ENCODE results near the gene GPR150. TPM values are rescaled to one million over a fixed set of nuclear protein-coding genes. Genes with fewer than 3 reads are reported as not detected.

GPR150 gene
- total RNA-seq, 1 experiment from 2014 or later = 0.34 TPM

DNA sequence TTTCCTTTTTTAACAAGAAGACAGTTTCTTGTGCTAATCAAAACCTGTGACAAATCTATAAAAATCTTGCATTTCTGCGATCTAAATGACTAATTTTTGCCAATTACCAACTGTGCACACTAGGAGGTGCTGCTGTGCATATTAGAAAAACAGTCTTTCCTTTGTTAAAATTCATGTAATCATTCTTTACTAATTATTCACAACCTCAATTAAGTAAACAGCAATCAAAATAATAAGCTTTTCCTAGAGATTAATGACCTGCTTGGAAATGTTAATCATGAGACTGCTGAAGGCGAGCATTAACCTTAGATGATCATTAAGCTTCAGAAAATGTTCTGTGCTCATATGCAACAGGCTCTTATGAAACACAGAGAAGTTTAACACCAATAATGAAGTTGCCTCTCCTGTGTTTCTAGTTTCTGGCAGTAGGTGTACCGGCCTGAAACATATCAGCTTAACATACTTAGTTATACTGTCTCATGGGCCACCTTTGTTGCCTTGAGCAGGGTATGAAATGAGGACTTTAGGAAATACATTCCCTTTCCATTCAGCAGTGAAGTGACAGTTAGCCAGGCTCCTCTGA lies 44.4 kb downstream of the GPR150 start:
- Histone ChIP-seq H3K27ac (ENCODE audit: low read length) (no peak overlapping the region), H4K20me1 (ENCODE audit: insufficient read depth, low read depth, low read length) (no peaks in the 10 kb centered on the region), H3K4me3 (ENCODE audit: low read length) (no peak overlapping the region), H3K4me1 (ENCODE audit: low read length) (no peaks in the 10 kb centered on the region), H3K27me3 (ENCODE audit: low read length) (no peaks in the 10 kb centered on the region), H2AFZ (ENCODE audit: low read length) (no peak overlapping the region), H3K9me3 (ENCODE audit: low read length) (no peaks in the 10 kb centered on the region), H3K36me3 (ENCODE audit: insufficient read depth, low read length) (no peaks in the 10 kb centered on the region), H3K4me2 (ENCODE audit: low read depth, low read length, poor library complexity, severe bottlenecking) (no peak overlapping the region), H3K9me2 (replicated peaks; ENCODE audit: insufficient read depth, low read length) (no peaks in the 10 kb centered on the region), H3K79me2 (ENCODE audit: low read length) (no peaks in the 10 kb centered on the region), H3K9ac (ENCODE audit: low read length) (no peak overlapping the region)
- peak; percentile 63 for DNase-seq

DNA sequence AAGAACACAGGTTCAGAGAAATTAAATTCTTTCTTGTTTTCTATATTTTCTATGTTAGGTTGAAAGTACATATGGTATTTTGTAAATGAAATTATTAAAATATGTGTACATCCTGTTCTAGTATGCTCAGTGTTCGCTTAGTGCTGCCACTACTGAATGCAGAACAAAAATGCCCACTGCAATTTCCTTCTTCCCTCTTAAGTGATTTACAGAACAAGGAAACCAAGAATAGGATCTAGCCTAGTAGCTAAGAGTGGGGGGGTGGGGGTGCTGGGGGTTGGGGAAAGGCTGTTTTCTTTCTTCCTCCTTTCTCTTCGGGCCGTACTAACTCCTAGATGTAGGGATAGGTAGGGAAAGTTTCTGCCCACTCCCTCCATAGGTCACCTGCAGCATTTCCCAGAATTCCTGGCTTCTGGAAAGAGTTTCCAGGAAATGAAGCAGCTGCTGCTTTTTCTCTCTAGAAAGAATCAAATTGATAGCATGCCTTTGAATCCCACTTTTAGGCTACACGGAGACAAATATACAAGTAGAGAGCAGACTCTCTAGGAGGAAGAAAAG lies 47.3 kb downstream of the GPR150 start:
- Histone ChIP-seq H3K4me3 (ENCODE audit: low read length) (no peak overlapping the region), H3K9me2 (replicated peaks; ENCODE audit: insufficient read depth, low read length) (no peaks in the 10 kb centered on the region), H3K4me2 (ENCODE audit: low read depth, low read length, poor library complexity, severe bottlenecking) (no peak overlapping the region), H3K36me3 (ENCODE audit: insufficient read depth, low read length) (no peaks in the 10 kb centered on the region), H4K20me1 (ENCODE audit: insufficient read depth, low read depth, low read length) (no peaks in the 10 kb centered on the region), H3K27me3 (ENCODE audit: low read length) (no peaks in the 10 kb centered on the region), H2AFZ (ENCODE audit: low read length) (no peak overlapping the region), H3K79me2 (ENCODE audit: low read length) (no peaks in the 10 kb centered on the region), H3K27ac (ENCODE audit: low read length) (no peak overlapping the region), H3K9me3 (ENCODE audit: low read length) (no peaks in the 10 kb centered on the region), H3K4me1 (ENCODE audit: low read length) (no peaks in the 10 kb centered on the region), H3K9ac (ENCODE audit: low read length) (no peak overlapping the region)
- no peak for DNase-seq

DNA sequence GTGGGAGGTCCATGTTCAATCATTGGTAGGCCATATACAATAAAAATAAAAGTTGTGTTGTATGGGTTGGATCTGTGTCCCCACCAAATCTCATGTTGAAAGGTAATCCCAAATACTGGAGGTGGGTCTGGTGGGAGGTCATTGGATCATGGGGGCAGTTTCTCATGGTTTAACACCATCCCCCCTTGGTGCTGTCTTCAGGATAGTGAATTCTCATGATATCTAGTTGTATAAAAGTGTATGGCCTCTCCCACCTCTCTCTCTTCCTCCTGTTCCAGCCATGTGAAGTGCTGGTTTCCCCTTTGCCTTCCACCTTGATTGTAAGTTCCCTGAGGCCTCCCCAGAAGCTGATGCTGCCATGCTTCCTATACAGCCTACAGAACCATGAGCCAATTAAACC lies 47.8 kb downstream of the GPR150 start:
- Histone ChIP-seq H4K20me1 (ENCODE audit: insufficient read depth, low read depth, low read length) (no peaks in the 10 kb centered on the region), H3K9ac (ENCODE audit: low read length) (no peak overlapping the region), H3K4me2 (ENCODE audit: low read depth, low read length, poor library complexity, severe bottlenecking) (no peak overlapping the region), H3K27ac (ENCODE audit: low read length) (no peak overlapping the region), H3K4me1 (ENCODE audit: low read length) (no peaks in the 10 kb centered on the region), H3K36me3 (ENCODE audit: insufficient read depth, low read length) (no peaks in the 10 kb centered on the region), H3K9me3 (ENCODE audit: low read length) (no peaks in the 10 kb centered on the region), H3K27me3 (ENCODE audit: low read length) (no peaks in the 10 kb centered on the region), H2AFZ (ENCODE audit: low read length) (no peak overlapping the region), H3K79me2 (ENCODE audit: low read length) (no peaks in the 10 kb centered on the region), H3K9me2 (replicated peaks; ENCODE audit: insufficient read depth, low read length) (no peaks in the 10 kb centered on the region), H3K4me3 (ENCODE audit: low read length) (no peak overlapping the region)
- DNase-seq = no peak

DNA sequence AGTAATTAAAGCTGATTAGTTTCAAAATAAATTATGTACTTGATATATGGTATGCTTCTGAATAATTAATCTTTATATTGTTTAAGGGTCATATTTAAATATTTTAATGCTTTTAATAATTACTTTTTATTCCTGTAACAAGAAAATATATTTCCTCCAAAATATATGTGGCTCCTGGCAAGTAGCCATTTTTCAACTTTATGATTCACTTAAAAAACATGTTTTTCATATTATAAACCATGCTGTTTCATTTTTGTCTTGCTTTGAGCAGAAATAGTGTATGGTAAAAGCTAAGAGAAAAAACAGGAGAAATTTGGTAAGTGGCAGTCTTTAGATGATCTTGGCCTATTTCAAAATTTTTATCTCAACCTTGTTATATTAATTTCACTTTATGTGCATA lies 48.3 kb downstream of the GPR150 start:
- Histone ChIP-seq H3K9me3 (ENCODE audit: low read length) (no peaks in the 10 kb centered on the region), H3K9ac (ENCODE audit: low read length) (no peak overlapping the region), H3K27ac (ENCODE audit: low read length) (no peak overlapping the region), H3K4me2 (ENCODE audit: low read depth, low read length, poor library complexity, severe bottlenecking) (no peak overlapping the region), H3K36me3 (ENCODE audit: insufficient read depth, low read length) (no peaks in the 10 kb centered on the region), H3K27me3 (ENCODE audit: low read length) (no peaks in the 10 kb centered on the region), H3K4me1 (ENCODE audit: low read length) (no peaks in the 10 kb centered on the region), H3K79me2 (ENCODE audit: low read length) (no peaks in the 10 kb centered on the region), H2AFZ (ENCODE audit: low read length) (no peak overlapping the region), H3K9me2 (replicated peaks; ENCODE audit: insufficient read depth, low read length) (no peaks in the 10 kb centered on the region), H3K4me3 (ENCODE audit: low read length) (no peak overlapping the region), H4K20me1 (ENCODE audit: insufficient read depth, low read depth, low read length) (no peaks in the 10 kb centered on the region)
- no peak for DNase-seq

DNA sequence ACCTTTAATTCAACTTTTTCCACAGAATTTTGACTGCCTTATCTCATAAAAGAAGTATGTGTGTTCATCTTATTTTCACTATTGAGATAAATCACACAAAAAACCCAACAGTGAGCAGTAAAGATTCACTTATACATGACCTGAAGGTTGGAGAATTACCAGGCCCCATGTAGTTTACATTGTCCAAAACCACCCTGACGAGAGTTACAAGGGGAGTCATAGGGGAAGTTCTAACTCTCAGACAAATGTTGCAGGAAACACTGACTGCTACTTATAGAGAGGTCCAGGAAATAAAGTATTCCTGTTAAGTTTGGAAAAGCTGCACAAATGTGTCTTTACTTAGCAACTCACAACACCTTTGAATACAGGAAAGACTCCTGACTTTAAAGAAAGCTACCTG lies 48.8 kb downstream of the GPR150 start:
- no peaks in the 10 kb centered on the region for H3K9me2 ChIP-seq (replicated peaks; ENCODE audit: insufficient read depth, low read length)
- no peak for DNase-seq
- H3K36me3 ChIP-seq (ENCODE audit: insufficient read depth, low read length) = no peaks in the 10 kb centered on the region
- no peaks in the 10 kb centered on the region for H3K79me2 ChIP-seq (ENCODE audit: low read length)
- H3K4me2 ChIP-seq (ENCODE audit: low read depth, low read length, poor library complexity, severe bottlenecking) = no peak overlapping the region
- H3K27ac ChIP-seq (ENCODE audit: low read length) = no peak overlapping the region
- no peak overlapping the region for H3K4me3 ChIP-seq (ENCODE audit: low read length)
- H4K20me1 ChIP-seq (ENCODE audit: insufficient read depth, low read depth, low read length) = no peaks in the 10 kb centered on the region
- H2AFZ ChIP-seq (ENCODE audit: low read length) = no peak overlapping the region
- no peaks in the 10 kb centered on the region for H3K9me3 ChIP-seq (ENCODE audit: low read length)
- H3K4me1 ChIP-seq (ENCODE audit: low read length) = no peaks in the 10 kb centered on the region
- no peak overlapping the region for H3K9ac ChIP-seq (ENCODE audit: low read length)
- no peaks in the 10 kb centered on the region for H3K27me3 ChIP-seq (ENCODE audit: low read length)

DNA sequence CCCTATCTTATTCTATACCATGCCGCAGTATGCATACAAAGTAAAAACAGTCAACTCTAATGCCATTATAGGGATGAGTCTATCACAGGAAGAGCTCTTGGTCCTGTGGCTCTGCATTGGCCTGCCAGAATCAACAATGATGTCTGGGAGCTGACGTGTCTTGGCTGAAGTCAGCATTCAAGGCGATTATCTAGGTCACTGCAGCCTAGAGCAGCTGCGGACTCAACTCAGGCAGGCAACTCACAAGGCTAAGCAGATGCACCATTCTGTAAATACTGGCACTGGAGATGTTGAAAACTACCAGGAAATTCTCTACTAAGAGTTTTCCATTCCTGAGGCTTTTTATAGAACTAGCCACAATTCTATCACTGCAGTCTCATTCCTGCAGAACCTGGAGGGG lies 49.7 kb downstream of the GPR150 start:
- Histone ChIP-seq H3K9ac (ENCODE audit: low read length) (no peak overlapping the region), H4K20me1 (ENCODE audit: insufficient read depth, low read depth, low read length) (no peaks in the 10 kb centered on the region), H3K27me3 (ENCODE audit: low read length) (no peaks in the 10 kb centered on the region), H3K36me3 (ENCODE audit: insufficient read depth, low read length) (no peaks in the 10 kb centered on the region), H3K9me2 (replicated peaks; ENCODE audit: insufficient read depth, low read length) (no peaks in the 10 kb centered on the region), H3K9me3 (ENCODE audit: low read length) (no peaks in the 10 kb centered on the region), H3K4me3 (ENCODE audit: low read length) (no peak overlapping the region), H3K4me2 (ENCODE audit: low read depth, low read length, poor library complexity, severe bottlenecking) (no peak overlapping the region), H3K27ac (ENCODE audit: low read length) (no peak overlapping the region), H3K4me1 (ENCODE audit: low read length) (no peaks in the 10 kb centered on the region), H2AFZ (ENCODE audit: low read length) (no peak overlapping the region), H3K79me2 (ENCODE audit: low read length) (no peaks in the 10 kb centered on the region)
- no peak for DNase-seq

DNA sequence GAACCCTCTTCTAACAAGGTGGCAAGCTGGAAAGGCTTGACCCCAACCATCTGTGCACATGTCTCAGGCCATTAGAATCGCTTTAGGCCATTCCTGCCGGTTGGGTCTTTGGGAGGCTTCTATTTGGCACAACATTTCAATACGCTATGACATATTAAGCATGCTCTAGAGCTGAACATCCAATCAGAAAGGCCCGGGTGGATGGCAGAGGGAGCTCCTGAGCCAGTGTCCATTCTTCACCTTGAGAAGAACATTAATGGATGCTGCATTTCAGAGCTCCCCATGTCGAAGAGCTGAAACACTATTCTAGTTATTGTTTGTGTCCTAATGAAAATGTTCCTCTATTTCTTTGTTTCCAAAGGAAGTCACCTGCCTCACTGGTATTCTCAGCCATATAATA lies 50.1 kb downstream of the GPR150 start:
- no peaks in the 10 kb centered on the region for H3K36me3 ChIP-seq (ENCODE audit: insufficient read depth, low read length)
- no peak overlapping the region for H3K4me3 ChIP-seq (ENCODE audit: low read length)
- H3K9me3 ChIP-seq (ENCODE audit: low read length) = no peaks in the 10 kb centered on the region
- H3K9me2 ChIP-seq (replicated peaks; ENCODE audit: insufficient read depth, low read length) = no peaks in the 10 kb centered on the region
- no peak overlapping the region for H3K27ac ChIP-seq (ENCODE audit: low read length)
- no peaks in the 10 kb centered on the region for H3K4me1 ChIP-seq (ENCODE audit: low read length)
- no peak overlapping the region for H3K4me2 ChIP-seq (ENCODE audit: low read depth, low read length, poor library complexity, severe bottlenecking)
- H3K79me2 ChIP-seq (ENCODE audit: low read length) = no peaks in the 10 kb centered on the region
- no peak for DNase-seq
- H3K27me3 ChIP-seq (ENCODE audit: low read length) = no peaks in the 10 kb centered on the region
- H3K9ac ChIP-seq (ENCODE audit: low read length) = no peak overlapping the region
- no peaks in the 10 kb centered on the region for H4K20me1 ChIP-seq (ENCODE audit: insufficient read depth, low read depth, low read length)
- H2AFZ ChIP-seq (ENCODE audit: low read length) = no peak overlapping the region

DNA sequence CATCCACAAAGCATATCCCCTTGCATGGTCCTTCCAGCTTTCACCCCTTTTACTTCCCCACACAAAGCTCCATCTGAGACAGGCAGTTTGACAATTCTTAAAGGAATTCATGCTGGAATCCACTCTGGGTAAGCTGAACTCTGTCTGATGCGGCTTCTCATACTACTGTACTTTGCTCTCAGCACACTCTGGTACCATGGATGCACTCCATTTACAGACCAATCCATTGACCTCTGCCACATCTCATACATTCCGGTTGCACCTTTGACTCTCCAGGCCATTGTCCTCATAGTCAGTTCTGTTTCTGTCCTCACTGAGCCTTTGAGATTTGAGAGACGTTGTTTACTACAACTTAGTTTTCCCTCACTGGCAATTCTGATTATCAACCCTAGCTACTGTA lies 50.7 kb downstream of the GPR150 start:
- no peaks in the 10 kb centered on the region for H4K20me1 ChIP-seq (ENCODE audit: insufficient read depth, low read depth, low read length)

More for the DNA sequence above, 50.7 kb downstream of the GPR150 start:
- no peaks in the 10 kb centered on the region for H3K4me1 ChIP-seq (ENCODE audit: low read length)
- no peaks in the 10 kb centered on the region for H3K9me2 ChIP-seq (replicated peaks; ENCODE audit: insufficient read depth, low read length)
- H3K9me3 ChIP-seq (ENCODE audit: low read length) = no peaks in the 10 kb centered on the region
- H2AFZ ChIP-seq (ENCODE audit: low read length) = no peak overlapping the region
- no peak overlapping the region for H3K4me3 ChIP-seq (ENCODE audit: low read length)
- H3K36me3 ChIP-seq (ENCODE audit: insufficient read depth, low read length) = no peaks in the 10 kb centered on the region
- no peak overlapping the region for H3K9ac ChIP-seq (ENCODE audit: low read length)
- no peaks in the 10 kb centered on the region for H3K27me3 ChIP-seq (ENCODE audit: low read length)
- H3K27ac ChIP-seq (ENCODE audit: low read length) = no peak overlapping the region
- H3K79me2 ChIP-seq (ENCODE audit: low read length) = no peaks in the 10 kb centered on the region
- no peak overlapping the region for H3K4me2 ChIP-seq (ENCODE audit: low read depth, low read length, poor library complexity, severe bottlenecking)
- DNase-seq = no peak

Data from Karpas-422 (cell line).